ENCODE data around the gene MACROD1. TPM values are rescaled to one million over a fixed set of nuclear protein-coding genes. Genes with fewer than 3 reads are reported as not detected.

The MACROD1 gene
- total RNA-seq, 1 donor from 2014 or later = 39.4 TPM

GRCh38 chr11:64123679-64124078 lies 42.2 kb downstream of the MACROD1 start:
- peaks cover 37% of the 10 kb centered on the region for H3K4me1 Mint-ChIP-seq
- H3K27me3 Mint-ChIP-seq (ENCODE audit: low read depth) = no peaks in the 10 kb centered on the region
- H3K27ac Mint-ChIP-seq = no peak overlapping the region
- no peaks in the 10 kb centered on the region for H3K36me3 Mint-ChIP-seq
- no peak overlapping the region for H3K4me3 Mint-ChIP-seq
- TF ChIP-seq CTCF (IDR thresholded peaks at IDR 0.05; ENCODE audit: unreplicated experiment) = no peak
- no peak for DNase-seq (ENCODE audit: low spot score in 2 of 2, unreplicated experiment in 2 of 2)
- H3K9me3 Mint-ChIP-seq = no peaks in the 10 kb centered on the region

GRCh38 chr11:64122411-64123410 lies 43.2 kb downstream of the MACROD1 start:
- Mint-ChIP-seq H3K27ac (peak overlapping the region; percentile 16), H3K27me3 (ENCODE audit: low read depth) (no peaks in the 10 kb centered on the region), H3K36me3 (no peaks in the 10 kb centered on the region), H3K4me3 (no peak overlapping the region), H3K4me1 (peaks cover 37% of the 10 kb centered on the region), H3K9me3 (no peaks in the 10 kb centered on the region)
- TF ChIP-seq CTCF (IDR thresholded peaks at IDR 0.05; ENCODE audit: unreplicated experiment) = no peak
- DNase-seq (ENCODE audit: low spot score in 2 of 2, unreplicated experiment in 2 of 2) = no peak

GRCh38 chr11:64121663-64122410 lies 44.1 kb downstream of the MACROD1 start:
- H3K4me3 Mint-ChIP-seq = no peak overlapping the region
- H3K4me1 Mint-ChIP-seq = peaks cover 37% of the 10 kb centered on the region
- DNase-seq (ENCODE audit: low spot score in 2 of 2, unreplicated experiment in 2 of 2) = no peak
- H3K9me3 Mint-ChIP-seq = no peaks in the 10 kb centered on the region
- TF ChIP-seq CTCF (IDR thresholded peaks at IDR 0.05; ENCODE audit: unreplicated experiment) = no peak
- H3K27me3 Mint-ChIP-seq (ENCODE audit: low read depth) = no peaks in the 10 kb centered on the region
- no peak overlapping the region for H3K27ac Mint-ChIP-seq
- H3K36me3 Mint-ChIP-seq = peaks cover 3% of the 10 kb centered on the region

- Mint-ChIP-seq H3K4me1 (peaks cover 37% of the 10 kb centered on the region), H3K36me3 (peaks cover 3% of the 10 kb centered on the region), H3K27ac (no peak overlapping the region), H3K4me3 (no peak overlapping the region), H3K27me3 (ENCODE audit: low read depth) (no peaks in the 10 kb centered on the region), H3K9me3 (no peaks in the 10 kb centered on the region)
- DNase-seq (ENCODE audit: low spot score in 2 of 2, unreplicated experiment in 2 of 2) = no peak
- no peak for TF ChIP-seq CTCF (IDR thresholded peaks at IDR 0.05; ENCODE audit: unreplicated experiment)
These were observed 44.9 kb downstream of the MACROD1 start for GRCh38 chr11:64120951-64121569.

GRCh38 chr11:64119700-64120099 lies 46.2 kb downstream of the MACROD1 start:
- Mint-ChIP-seq H3K9me3 (no peaks in the 10 kb centered on the region), H3K27ac (no peak overlapping the region), H3K36me3 (peaks cover 3% of the 10 kb centered on the region), H3K4me1 (peaks cover 40% of the 10 kb centered on the region), H3K4me3 (no peak overlapping the region), H3K27me3 (ENCODE audit: low read depth) (no peaks in the 10 kb centered on the region)
- TF ChIP-seq CTCF (IDR thresholded peaks at IDR 0.05; ENCODE audit: unreplicated experiment) = no peak
- DNase-seq (ENCODE audit: low spot score in 2 of 2, unreplicated experiment in 2 of 2) = no peak

Data from mesothelial cell of epicardium (in vitro differentiated cells).